HEK293 (cell line): Measurements from ENCODE around the gene CEP112.

Source experiments
- CTCF ChIA-PET: fragments of 350-600 bp; formaldehyde crosslinking; extraction: SDS; loops from one replicate; lab custom pipeline; 2021; ENCODE audit warnings: antibody characterized with exemption; lab: Yijun Ruan, JAX
- POLR2A ChIA-PET: fragments of 300-600 bp; formaldehyde crosslinking; extraction: SDS; loops from one replicate; lab custom pipeline; 2020; ENCODE audit warnings: antibody characterized with exemption, inconsistent platforms; lab: Yijun Ruan, JAX
- H3K27ac ChIP-seq: fragments of 200-500 bp; sonication (Bioruptor generic); 2 replicates; pipeline ENCODE4 v1.5.1; 2014; ENCODE audit warnings: low read depth, low read length, control low read depth, inconsistent platforms; ENCODE audit errors: extremely low read depth
- H3K36me3 ChIP-seq, 2 experiments: fragments of 200-500 bp in 1 of 2; sonication (Bioruptor generic) in 1 of 2; 1 replicate in 1 of 2; 2 replicates in 1 of 2; pipeline ENCODE4 v1.5.1; 2014 to 2017; ENCODE audit warnings: inconsistent platforms in 2 of 2, low read length in 2 of 2; ENCODE audit not compliant: control insufficient read depth in 2 of 2, insufficient read depth in 1 of 2
- H3K4me1 ChIP-seq: fragments of 200-500 bp; sonication (Bioruptor generic); 2 replicates; pipeline ENCODE4 v1.5.1; 2014; ENCODE audit warnings: mild to moderate bottlenecking, low read length, inconsistent platforms; ENCODE audit not compliant: control insufficient read depth, insufficient read depth
- H3K4me3 ChIP-seq: 2 replicates; pipeline ENCODE4 v1.5.1; 2011; ENCODE audit warnings: low read depth, mild to moderate bottlenecking, control low read depth, low read length, moderate library complexity
- H3K9me3 ChIP-seq: fragments of 200-500 bp; sonication (Bioruptor generic); 2 replicates; pipeline ENCODE4 v1.5.1; 2014; ENCODE audit warnings: low read depth, low read length, inconsistent platforms; ENCODE audit not compliant: control insufficient read depth, insufficient read depth
- ZBTB48 ChIP-seq: fragments of 450-650 bp; formaldehyde crosslinking; IDR thresholded peaks from 2 replicates; pipeline ENCODE4 v1.5.1; 2016; ENCODE audit warnings: missing biosample characterization, missing genetic modification characterization
- ZEB2 ChIP-seq: fragments of 450-650 bp; formaldehyde crosslinking; IDR thresholded peaks from 2 replicates; pipeline ENCODE4 v1.5.1; 2016; ENCODE audit warnings: missing biosample characterization, missing genetic modification characterization
- ZFHX2 ChIP-seq: fragments of 450-650 bp; formaldehyde crosslinking; conservative IDR thresholded peaks from 2 replicates; pipeline ENCODE4 v1.5.1; 2016; ENCODE audit warnings: missing biosample characterization, missing genetic modification characterization
- ZFP69B ChIP-seq: fragments of 450-650 bp; formaldehyde crosslinking; IDR thresholded peaks from 2 replicates; pipeline ENCODE4 v1.5.1; 2016; ENCODE audit warnings: missing biosample characterization, missing genetic modification characterization
- ZNF23 ChIP-seq: fragments of 450-650 bp; formaldehyde crosslinking; IDR thresholded peaks from 2 replicates; pipeline ENCODE4 v1.5.1; 2016; ENCODE audit warnings: missing biosample characterization, missing genetic modification characterization, borderline replicate concordance
- ZNF248 ChIP-seq: fragments of 450-650 bp; formaldehyde crosslinking; IDR thresholded peaks from 2 replicates; pipeline ENCODE4 v1.5.1; 2017; ENCODE audit warnings: missing biosample characterization, missing genetic modification characterization
- ZNF37A ChIP-seq: fragments of 450-650 bp; IDR thresholded peaks from 2 replicates; pipeline ENCODE4 v1.5.1; 2018; ENCODE audit warnings: missing biosample characterization, missing genetic modification characterization
- ZNF433 ChIP-seq: fragments of 450-650 bp; formaldehyde crosslinking; IDR thresholded peaks from 2 replicates; pipeline ENCODE4 v1.5.1; 2016; ENCODE audit warnings: missing biosample characterization, missing genetic modification characterization, low read depth
- ZNF501 ChIP-seq: fragments of 450-650 bp; formaldehyde crosslinking; IDR thresholded peaks from 2 replicates; pipeline ENCODE4 v1.5.1; 2016; ENCODE audit warnings: missing biosample characterization, missing genetic modification characterization
- ZNF530 ChIP-seq: fragments of 450-650 bp; formaldehyde crosslinking; IDR thresholded peaks from 2 replicates; pipeline ENCODE4 v1.5.1; 2016; ENCODE audit warnings: low read depth, missing biosample characterization, missing genetic modification characterization
- ZNF561 ChIP-seq: fragments of 450-650 bp; IDR thresholded peaks from 2 replicates; pipeline ENCODE4 v1.5.1; 2018; ENCODE audit warnings: missing biosample characterization, missing genetic modification characterization, borderline replicate concordance
- ZNF76 ChIP-seq: fragments of 450-650 bp; formaldehyde crosslinking; IDR thresholded peaks from 2 replicates; pipeline ENCODE4; 2016; ENCODE audit warnings: low read depth, missing biosample characterization, missing genetic modification characterization, borderline replicate concordance
- ZSCAN30 ChIP-seq: fragments of 450-650 bp; IDR thresholded peaks from 2 replicates; pipeline ENCODE4 v1.5.1; 2018; ENCODE audit warnings: missing biosample characterization, mild to moderate bottlenecking, missing genetic modification characterization, moderate library complexity
- TF ChIP-seq, protein P1 (sequence below): fragments of 450-650 bp; formaldehyde crosslinking; IDR thresholded peaks from 2 replicates; pipeline ENCODE4 v1.5.1; 2016; ENCODE audit warnings: missing biosample characterization, missing genetic modification characterization, borderline replicate concordance
- TF ChIP-seq, protein P2 (sequence below): fragments of 450-650 bp; formaldehyde crosslinking; IDR thresholded peaks from 2 replicates; pipeline ENCODE4 v1.5.1; 2016; ENCODE audit warnings: missing biosample characterization, missing genetic modification characterization, low read depth
- TF ChIP-seq, protein P3 (sequence below): fragments of 450-650 bp; formaldehyde crosslinking; IDR thresholded peaks from 2 replicates; pipeline ENCODE4 v1.5.1; 2016; ENCODE audit warnings: missing biosample characterization, missing genetic modification characterization

Gene CEP112

DNA sequence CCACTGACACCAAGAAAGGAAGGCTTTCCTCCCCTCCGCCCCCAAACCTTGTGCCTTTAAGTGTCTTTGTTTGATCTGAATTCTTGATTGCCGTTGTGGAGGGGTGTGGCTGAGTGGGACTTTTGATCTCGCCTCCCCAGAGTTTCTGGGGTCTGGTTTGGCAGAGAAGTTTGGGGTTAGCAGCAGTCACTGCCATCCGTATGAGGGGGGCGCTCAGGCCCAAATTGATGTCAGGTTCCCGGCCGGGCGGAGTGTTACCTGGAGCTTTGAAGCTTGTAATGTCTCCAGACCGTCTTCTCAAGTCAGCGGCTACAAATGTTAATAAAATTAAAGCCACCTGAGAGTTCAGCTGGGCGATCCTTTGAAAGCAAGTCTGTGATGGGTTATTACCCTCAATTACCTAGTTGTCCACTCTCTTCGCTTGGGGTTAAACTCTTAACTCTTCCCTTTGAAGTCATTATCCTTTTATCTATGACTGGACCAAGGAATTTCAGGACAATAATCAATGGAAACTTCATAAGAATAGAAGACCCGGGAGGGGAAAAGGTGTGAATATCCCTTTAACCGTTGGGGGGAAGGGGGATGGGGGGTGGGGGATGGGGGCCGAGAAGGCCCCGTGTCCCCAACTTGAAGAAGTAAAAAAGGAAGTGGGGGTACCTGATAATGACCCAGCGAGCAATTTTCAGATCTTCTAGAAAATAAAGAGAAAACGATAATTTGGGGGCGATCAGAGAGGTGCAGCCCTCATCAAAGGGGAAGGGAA, 598.7 kb downstream of the CEP112 start:
- H3K4me3 ChIP-seq, result no peak overlapping the region
- H3K9me3 ChIP-seq, result no peaks in the 10 kb centered on the region
- peaks cover 3% of the 10 kb centered on the region; the same call in 1 of the 2 replicates for H3K4me1 ChIP-seq
- CTCF ChIA-PET, result no interaction called here
- POLR2A ChIA-PET, result no interaction called here
- H3K36me3 ChIP-seq, result no peaks in the 10 kb centered on the region
- TF ChIP-seq ZNF561 (tag by site-specific recombination), result no peak
- TF ChIP-seq ZFP69B (tag by site-specific recombination), result no peak
- TF ChIP-seq ZNF37A (tag by site-specific recombination), result no peak
- no peak for TF ChIP-seq ZNF23
- TF ChIP-seq ZBTB48 (tag by site-specific recombination), result no peak
- TF ChIP-seq ZNF530 (tag by site-specific recombination), result no peak
- TF ChIP-seq ZNF501 (tag by site-specific recombination), result no peak
- TF ChIP-seq, protein P1, sequence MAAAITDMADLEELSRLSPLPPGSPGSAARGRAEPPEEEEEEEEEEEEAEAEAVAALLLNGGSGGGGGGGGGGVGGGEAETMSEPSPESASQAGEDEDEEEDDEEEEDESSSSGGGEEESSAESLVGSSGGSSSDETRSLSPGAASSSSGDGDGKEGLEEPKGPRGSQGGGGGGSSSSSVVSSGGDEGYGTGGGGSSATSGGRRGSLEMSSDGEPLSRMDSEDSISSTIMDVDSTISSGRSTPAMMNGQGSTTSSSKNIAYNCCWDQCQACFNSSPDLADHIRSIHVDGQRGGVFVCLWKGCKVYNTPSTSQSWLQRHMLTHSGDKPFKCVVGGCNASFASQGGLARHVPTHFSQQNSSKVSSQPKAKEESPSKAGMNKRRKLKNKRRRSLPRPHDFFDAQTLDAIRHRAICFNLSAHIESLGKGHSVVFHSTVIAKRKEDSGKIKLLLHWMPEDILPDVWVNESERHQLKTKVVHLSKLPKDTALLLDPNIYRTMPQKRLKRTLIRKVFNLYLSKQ (tag by site-specific recombination), result no peak
- no peak for TF ChIP-seq ZSCAN30
- TF ChIP-seq, protein P2, sequence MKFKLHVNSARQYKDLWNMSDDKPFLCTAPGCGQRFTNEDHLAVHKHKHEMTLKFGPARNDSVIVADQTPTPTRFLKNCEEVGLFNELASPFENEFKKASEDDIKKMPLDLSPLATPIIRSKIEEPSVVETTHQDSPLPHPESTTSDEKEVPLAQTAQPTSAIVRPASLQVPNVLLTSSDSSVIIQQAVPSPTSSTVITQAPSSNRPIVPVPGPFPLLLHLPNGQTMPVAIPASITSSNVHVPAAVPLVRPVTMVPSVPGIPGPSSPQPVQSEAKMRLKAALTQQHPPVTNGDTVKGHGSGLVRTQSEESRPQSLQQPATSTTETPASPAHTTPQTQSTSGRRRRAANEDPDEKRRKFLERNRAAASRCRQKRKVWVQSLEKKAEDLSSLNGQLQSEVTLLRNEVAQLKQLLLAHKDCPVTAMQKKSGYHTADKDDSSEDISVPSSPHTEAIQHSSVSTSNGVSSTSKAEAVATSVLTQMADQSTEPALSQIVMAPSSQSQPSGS (tag by site-specific recombination), result no peak
- 0 out of 2 replicates have a peak overlapping the region, but pooled peaks have one; percentile 24 for H3K27ac ChIP-seq

DNA sequence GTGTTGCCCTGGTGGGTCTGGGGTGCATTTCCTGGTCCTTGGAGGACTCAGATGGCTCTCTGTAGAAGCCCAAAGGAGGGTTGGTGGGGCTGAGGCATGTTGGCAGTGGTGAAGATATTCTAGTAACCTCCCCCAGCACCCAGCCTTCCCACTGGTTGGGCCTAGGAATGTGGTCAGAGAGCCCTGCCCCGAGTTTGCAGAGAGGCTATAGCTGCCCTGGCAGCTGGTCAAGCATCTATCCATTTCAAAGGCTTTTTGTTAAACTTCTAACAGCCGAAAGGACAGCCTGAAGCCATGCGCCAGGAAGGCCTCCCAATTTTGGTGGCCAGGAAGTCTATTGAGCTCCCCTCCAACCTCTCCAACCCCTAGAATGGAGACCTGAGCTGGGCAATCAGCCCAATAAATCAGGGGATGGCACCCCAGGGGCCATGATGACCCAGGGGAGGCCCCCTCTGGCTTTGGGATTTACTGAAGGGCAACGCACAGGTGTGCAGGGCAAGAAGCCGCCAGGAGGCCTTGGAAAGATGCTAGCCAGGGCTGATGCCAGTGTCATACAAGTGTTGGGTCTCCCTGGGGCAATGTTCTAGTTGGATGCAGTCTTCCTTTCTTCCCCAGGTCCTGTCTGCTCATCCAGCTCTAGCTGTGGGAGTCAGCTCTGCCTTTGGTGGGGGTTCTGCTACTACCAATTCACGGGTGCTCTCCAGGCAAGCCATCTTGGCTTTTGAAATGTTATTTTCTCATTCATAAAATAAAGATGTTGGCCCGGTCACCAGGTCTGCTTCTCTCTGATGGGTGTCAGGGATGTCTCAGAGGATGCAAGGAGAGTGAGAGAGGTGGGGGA, 599.6 kb downstream of the CEP112 start:
- POLR2A ChIA-PET, result no interaction called here
- TF ChIP-seq ZFHX2 (tag by site-specific recombination), result no peak
- TF ChIP-seq, protein P3, sequence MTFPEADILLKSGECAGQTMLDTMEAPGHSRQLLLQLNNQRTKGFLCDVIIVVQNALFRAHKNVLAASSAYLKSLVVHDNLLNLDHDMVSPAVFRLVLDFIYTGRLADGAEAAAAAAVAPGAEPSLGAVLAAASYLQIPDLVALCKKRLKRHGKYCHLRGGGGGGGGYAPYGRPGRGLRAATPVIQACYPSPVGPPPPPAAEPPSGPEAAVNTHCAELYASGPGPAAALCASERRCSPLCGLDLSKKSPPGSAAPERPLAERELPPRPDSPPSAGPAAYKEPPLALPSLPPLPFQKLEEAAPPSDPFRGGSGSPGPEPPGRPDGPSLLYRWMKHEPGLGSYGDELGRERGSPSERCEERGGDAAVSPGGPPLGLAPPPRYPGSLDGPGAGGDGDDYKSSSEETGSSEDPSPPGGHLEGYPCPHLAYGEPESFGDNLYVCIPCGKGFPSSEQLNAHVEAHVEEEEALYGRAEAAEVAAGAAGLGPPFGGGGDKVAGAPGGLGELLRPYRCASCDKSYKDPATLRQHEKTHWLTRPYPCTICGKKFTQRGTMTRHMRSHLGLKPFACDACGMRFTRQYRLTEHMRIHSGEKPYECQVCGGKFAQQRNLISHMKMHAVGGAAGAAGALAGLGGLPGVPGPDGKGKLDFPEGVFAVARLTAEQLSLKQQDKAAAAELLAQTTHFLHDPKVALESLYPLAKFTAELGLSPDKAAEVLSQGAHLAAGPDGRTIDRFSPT (tag by site-specific recombination), result no peak
- no peak for TF ChIP-seq ZNF76 (tag by site-specific recombination)
- no peak for TF ChIP-seq ZEB2
- no peak for TF ChIP-seq ZNF248 (tag by site-specific recombination)
- no peak for TF ChIP-seq ZNF433 (tag by site-specific recombination)
- H3K36me3 ChIP-seq, result no peaks in the 10 kb centered on the region
- no peaks in the 10 kb centered on the region for H3K9me3 ChIP-seq
- H3K4me3 ChIP-seq, result no peak overlapping the region
- no peak overlapping the region for H3K27ac ChIP-seq
- CTCF ChIA-PET, result no interaction called here
- peaks cover 3% of the 10 kb centered on the region; the same call in 1 of the 2 replicates for H3K4me1 ChIP-seq
